ENCODE results near the gene STX2.

- TF ChIP-seq CTCF (IDR thresholded peaks at IDR 0.05; ENCODE audit: extremely low read depth in 1 of 2, insufficient read depth in 1 of 2, low read depth in 1 of 2, low read length in 2 of 2) = no peak
- TF ChIP-seq FOS (IDR thresholded peaks at IDR 0.05; ENCODE audit: borderline replicate concordance, insufficient read depth, low read length) = no peak
- TF ChIP-seq EZH2 (IDR thresholded peaks at IDR 0.05; ENCODE audit: borderline replicate concordance, low read depth, low read length, severe bottlenecking) = no peak
- no peak for TF ChIP-seq POLR2A (IDR thresholded peaks at IDR 0.05; ENCODE audit: low read depth, low read length)
Observed at GRCh38 chr12:130839770-130840404, 837 bp upstream of the STX2 start.
